ENCODE data around the gene CYP27B1.
A peak's percentile ranks its signal among the peaks of the same experiment; 100 is the strongest.

CYP27B1 gene

GRCh38 chr12:57765003-57765697, 1.7 kb downstream of the CYP27B1 start:
- DNase-seq = peak; percentile 48

DNA sequence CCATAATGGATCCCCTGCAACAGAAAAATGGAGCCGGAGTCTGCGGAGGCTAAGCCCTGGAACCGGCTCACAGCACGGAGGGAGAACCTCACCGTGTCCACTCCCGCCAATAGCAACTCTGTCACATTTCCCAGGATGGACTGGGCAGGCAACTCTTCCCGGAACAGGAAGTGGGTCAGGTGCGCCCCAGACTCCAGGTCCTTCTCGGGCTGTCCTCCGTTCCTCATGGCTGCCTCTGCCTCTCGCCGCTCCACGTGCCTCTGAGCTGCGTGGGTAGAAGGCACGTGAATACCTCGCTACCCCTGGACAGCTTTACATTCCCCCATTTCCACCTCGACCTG, 2.2 kb downstream of the CYP27B1 start:
- no peak for DNase-seq

GRCh38 chr12:57763881-57764661, 2.8 kb downstream of the CYP27B1 start:
- DNase-seq = no peak

DNA sequence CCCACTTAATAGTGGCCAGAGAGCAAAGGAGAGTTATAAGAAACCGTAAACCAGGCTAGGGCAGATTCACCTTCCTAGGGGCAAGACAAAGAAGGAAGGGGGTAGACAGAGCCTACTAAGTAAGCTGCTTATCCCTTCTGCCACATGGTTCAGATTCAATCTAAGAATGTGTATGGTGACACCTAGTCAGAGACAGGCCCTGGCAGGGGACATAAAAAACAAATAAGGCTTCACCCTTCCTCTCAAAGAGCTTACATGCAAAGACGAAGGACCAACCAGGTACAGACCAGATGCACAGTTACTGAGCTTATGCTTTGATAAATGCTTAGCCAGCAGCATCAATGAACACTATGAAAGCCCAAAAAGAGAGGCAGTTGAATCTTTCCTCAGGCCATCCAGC, 4.4 kb downstream of the CYP27B1 start:
- no peak for DNase-seq

DNA sequence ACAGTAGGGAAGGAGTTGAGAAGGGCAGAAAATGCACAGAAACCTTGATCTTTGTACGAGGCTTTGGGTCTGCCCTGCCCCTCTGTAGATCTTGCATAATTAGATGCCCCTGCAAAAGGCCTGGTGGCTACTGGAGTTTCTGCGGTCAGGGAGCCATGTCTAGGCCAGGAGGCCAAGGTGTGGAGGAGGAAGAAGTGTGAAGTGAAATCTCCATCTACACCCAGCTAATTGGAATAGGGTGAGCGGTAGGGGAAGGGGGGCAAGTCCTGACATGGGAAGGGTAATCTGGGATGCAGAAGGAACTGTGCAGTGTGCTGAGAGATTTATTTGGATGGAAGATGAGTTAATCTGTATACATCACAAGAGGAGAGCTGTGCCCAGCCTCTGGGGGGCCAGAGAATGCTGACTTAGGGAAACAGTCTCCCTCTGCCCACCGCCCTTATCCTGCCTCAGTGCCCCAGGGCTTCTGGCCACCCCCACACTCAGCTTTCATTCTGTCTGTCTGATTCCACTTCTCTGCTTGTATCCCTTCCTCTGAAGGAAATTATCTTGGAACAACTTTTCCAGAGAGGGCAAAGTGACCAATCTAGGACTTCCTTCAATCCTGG, 5.4 kb downstream of the CYP27B1 start:
- DNase-seq = no peak

GRCh38 chr12:57760347-57760982, 6.4 kb downstream of the CYP27B1 start:
- DNase-seq = no peak

GRCh38 chr12:57759360-57759980, 7.4 kb downstream of the CYP27B1 start:
- peak; percentile 38 for DNase-seq

DNA sequence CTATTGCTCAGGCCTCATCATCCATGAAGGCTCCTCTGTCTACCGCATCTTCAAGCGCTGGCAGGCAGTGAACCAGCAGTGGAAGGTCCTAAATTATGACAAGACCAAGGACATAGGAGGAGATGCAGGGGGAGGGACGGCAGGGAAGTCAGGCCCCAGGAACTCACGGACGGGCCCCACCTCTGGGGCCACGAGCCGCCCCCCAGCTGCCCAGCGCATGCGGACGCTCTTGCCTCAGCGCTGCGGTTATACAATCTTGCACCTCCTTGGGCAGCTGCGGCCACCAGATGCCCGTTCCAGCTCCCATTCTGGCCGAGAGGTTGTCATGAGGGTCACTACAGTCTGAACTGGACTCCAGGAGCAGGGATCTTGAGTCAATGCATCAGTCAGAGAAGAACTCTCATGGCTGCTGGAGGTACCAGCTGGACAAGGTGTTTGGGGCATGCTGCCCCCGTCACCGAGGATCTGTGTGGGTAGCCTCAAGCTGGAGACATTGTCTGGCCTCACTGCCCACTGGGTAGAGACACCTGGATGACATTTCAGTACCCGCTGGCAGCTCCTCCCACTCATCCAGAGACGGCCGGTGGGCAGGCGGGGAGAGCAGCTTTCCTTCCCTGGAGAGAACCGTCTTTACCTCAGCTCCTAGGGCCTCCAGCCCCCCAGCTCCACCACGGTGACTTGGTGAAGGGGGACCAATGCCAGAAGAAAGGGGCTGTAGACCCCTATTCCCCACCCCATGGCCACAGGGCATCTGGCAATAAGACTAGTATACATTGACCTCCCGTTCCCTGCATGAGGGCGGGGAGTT, 8.1 kb downstream of the CYP27B1 start:
- DNase-seq = no peak

DNA sequence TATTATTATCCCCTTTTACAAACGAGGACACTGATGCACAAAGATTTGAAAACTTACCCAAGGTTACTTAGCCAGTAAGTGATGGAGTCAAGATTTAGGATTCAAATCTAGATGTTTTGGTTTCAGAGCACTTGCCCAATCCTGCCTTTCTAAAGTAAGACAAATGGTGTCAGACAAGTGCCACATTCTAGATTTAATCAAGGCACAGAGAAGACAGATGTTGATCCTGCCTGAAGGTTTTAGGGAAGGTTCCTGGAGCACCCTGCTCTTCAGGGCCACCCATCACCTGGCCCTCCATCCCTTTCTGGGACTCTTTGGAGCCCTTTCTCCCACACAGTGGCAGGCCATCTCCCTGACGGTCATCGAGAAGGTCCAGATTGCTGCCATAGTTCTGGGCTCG, 9.1 kb downstream of the CYP27B1 start:
- no peak for DNase-seq

DNA sequence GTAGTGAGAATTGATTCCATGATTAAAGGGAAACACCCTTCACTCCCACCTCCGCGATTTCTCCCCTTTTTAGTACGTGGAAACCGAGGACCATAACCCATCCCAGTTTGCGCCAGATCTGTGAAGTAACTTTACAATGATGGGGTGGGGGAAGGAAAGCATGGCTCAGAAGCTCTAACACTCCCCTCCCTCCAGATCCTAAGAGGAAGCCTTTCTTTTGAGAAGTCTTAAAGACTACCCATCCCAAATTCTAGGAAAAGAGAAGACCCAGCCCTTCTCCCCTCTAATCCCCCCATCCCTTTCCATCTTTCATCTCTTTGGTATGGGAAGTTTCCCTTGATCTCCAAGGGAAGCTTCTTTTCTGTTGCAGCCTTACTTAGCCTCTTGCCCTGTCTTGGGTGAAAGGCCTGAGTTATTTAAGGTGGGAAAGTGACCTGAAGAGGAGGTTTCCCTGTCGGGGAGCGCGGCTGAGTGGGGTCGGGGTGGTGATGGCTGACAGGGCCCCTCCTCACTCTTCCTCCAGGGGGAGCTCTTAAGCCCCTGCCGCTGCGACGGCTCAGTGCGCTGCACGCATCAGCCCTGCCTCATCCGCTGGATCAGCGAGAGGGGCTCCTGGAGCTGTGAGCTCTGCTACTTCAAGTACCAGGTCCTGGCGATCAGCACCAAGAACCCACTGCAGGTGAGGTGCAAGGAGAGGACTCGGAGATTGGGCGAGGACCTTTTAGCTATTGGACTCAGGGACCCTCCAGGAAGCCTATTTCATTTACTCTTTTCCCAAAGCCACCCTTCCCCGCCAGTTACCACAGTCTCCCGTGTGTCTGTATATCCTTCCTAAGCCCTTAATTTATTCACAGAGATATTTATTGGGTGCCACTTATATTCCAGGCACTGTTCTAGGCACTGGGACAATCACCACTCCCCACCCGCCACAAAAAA, 10.2 kb downstream of the CYP27B1 start:
- peak; percentile 69 for DNase-seq

- DNase-seq = peak; percentile 45
These were observed 11.2 kb downstream of the CYP27B1 start for GRCh38 chr12:57755454-57756372.

- no peak for DNase-seq
These were observed 11.8 kb downstream of the CYP27B1 start for GRCh38 chr12:57755194-57755453.

- peak; percentile 77 for DNase-seq
These were observed 12.3 kb downstream of the CYP27B1 start, which contains the start of gene MARCHF9 for GRCh38 chr12:57754411-57755193. Gene MARCHF9 (plus strand): TSS chr12:57755103. CDS start chr12:57755529, 426 bp downstream.

DNA sequence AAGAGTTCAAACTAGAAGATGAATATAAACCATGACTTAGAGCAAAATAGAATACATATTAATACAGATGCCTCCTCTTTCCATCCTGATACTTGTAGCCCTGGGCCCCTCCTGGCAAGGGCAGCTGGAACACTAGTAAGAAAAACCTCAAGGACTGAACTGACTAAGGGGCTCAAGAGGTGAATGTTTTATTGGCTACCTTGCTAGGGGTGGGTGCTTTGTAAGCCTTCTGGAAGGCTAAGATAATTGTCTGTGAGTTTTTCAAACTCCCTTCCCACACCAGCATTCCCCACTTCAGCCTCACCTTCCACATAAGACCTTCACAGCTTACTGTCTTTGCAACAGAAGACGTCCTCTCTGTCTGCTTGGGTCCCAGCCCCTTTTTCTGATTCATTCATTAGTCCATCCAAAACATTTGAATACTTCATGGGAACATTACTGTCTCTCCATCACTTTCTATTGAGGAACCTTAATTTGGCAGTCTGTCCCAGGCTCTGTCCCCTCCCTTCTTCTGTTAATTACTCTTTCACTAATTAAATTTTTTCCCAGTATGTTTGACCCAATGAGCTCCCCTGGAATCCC, 13.0 kb downstream of the CYP27B1 start:
- DNase-seq = no peak

GRCh38 chr12:57752668-57753000, 14.2 kb downstream of the CYP27B1 start:
- DNase-seq = no peak

- DNase-seq = peak; percentile 98
These were observed 14.8 kb downstream of the CYP27B1 start, which contains the start of gene CDK4 for GRCh38 chr12:57751788-57752667. Gene CDK4 (minus strand): TSS chr12:57752310. CDS start chr12:57751717, 593 bp downstream.

- no peak for DNase-seq
These were observed 15.5 kb downstream of the CYP27B1 start for GRCh38 chr12:57751432-57751787.
